Measurements from ENCODE around the gene DIDO1.
A peak's percentile ranks its signal among the peaks of the same experiment; 100 is the strongest.
"Not testable (repeated sequence)": the region's sequence is repeated elsewhere in the genome, so short reads cannot be mapped to it uniquely, and the experiment has no call there.

The DIDO1 gene

GRCh38 chr20:62962221-62962879 is 36.0 kb upstream of the DIDO1 start:
- no peak for DNase-seq

GRCh38 chr20:62961799-62962198 is 35.5 kb upstream of the DIDO1 start:
- no peak for DNase-seq

DNA sequence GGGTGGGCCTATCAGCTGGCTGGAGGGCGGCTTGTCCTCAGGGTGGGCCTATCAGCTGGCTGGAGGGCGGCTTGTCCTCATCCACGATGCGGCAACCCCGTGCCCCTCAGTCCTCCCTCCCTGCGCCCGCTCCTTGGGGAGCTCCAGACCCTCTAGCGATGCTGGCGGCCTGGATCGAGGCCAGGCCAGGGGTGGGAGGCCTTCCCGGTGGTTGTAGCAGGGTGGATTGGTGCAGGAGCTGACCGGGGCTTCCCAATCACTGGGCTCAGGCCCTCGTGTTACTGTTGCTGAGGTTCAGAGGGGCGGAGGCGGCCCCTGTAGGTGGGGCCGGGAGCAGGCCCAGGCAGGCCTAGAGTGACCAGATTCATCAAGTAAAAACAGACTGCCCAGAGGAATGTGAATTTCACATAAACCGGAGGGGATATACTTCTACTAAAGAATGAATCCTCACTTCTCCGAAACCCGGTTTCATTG is 35.0 kb upstream of the DIDO1 start:
- no peak for DNase-seq

- DNase-seq: not testable (repeated sequence)
Measured at GRCh38 chr20:62960446-62961309, 34.4 kb upstream of the DIDO1 start.

DNA sequence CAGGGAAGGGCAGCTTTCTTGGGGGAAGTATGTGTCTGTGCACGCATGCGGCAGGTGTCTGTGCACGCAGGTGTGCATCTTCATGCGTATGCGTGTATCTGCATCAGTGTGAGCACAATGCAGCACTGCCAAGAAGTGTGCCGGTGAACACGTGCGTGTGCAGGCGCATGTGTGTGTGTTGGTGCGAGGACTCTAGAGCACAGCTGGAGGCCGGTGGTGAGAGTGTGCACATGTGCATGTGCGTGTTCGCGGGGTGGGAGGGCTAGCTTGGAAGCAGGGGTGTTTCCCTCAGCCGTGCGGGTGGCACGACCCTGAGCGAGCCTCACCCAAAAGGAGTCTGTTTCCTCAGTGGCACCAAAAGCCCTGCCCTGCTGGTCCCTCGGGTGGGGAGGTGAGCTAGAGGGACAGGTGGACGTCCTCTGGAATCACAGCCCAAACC is 33.7 kb upstream of the DIDO1 start:
- DNase-seq: no peak

DNA sequence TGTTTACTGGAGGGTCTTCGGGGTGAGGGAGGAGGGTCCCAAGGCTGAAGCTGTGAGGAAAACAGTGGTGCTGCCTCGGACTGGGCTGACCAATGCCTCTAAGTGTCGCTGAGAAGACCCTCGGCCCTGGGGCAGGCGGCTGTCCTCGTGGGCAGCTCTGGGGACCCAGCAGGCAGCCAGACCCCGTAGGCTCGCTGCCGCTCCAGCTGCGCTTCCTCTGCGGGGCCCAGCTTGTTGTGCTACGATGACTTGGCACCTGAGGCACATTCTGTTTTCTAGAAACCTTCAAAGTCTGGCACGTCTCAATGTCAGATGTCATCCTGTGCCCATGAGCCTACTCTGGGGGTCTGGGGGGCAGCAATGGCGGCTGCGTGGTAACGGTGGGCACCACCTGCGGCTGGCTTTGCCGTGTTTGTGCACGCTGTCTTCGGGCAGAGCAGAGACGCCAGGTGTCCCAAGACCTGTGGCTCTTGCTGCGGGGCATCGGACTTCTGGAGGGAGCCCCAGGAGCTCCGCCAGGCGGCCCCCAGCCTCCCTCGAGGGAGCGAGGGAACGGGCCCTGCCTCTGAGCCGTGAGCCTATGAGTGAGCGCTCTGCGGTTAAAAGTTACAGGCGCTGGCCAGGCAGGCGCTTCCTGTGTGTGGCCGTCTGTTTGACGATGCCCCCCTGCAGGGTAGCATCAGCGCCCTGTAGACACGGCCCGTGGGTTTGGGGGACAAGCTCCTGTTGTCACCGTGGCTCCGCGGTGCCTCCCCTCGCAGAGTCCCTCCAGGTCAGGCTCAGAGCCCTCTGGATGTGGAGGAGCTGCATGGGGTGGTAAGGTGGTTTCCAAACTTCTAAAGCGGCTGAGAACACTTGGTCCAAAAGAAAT is 33.0 kb upstream of the DIDO1 start:
- DNase-seq: no peak

DNA sequence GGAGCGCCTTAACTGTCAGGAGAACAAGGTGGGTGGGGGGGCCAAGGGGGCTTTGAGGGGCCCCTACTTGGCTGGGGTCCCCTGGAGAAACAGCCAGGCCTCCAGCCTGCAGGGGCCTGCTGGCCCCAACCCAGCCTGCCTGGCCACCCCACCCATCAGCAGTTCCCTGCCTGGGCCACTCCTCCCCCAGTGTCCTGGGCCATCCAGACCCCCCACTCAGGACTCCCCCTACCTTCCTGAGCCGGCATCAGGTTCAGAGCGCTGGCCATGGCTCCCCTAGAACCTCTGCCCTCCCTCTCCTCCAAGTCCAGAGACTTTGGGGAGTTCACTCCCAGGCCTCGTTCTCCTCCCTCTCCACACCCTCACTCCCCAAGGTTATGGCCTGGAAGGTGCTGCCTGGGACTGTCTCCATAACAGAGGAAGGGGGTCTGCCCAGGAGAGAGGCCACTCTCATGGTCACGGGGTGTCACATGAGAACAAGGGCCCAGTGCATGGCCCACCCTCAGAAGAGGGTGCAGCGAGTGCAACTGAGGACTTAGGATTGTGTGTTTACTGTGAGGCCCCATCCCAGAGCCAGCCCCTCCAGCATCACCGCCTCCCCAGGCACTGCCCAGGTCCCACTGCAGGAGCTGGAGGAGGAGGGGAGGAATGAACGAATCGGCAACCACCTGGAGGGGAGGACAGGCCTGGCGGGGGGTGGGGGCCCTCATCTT is 32.2 kb upstream of the DIDO1 start:
- no peak for DNase-seq

DNA sequence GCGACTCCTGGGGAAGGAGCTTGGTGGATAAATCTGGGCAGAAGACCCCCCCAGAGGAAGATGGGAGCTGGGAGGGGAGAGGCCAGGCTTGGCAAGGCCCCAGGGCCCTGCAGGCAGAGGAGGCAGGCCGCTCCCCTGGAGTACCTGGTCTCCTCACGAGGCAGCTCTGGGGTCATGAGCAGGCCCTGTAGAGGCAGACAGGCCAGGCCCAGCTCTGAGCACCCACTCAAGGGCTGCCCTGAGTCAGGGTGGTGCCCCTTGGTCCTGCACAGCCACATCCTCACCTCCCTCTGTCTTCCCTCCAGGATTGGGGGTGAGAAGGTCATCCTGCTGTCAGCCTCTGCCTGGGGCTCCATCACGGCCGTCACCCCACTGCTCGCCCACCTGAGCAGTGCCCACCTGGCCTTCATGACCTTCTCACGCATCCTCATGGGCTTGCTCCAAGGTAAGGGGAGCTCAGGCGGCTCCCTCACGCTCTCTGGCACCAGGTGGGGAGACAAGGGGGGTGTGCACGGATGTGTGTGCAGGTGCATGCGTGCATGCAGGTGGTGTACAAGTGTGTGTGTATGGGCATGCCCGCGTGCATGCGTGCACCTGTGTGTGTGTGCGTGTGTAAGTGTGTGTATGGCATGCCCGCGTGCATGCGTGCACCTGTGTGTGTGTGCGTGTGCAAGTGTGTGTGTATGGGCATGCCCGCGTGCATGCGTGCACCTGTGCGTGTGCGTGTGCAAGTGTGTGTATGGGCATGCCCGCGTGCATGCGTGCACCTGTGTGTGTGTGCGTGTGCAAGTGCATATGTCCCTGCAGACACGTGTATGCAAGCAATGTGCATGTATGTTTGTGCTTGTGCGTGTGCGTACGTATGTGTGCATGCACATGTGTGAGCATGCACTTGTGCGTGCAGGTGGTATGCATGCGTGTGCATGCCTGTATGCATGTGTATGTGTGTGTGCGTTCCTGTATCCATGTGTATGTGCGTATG is 31.1 kb upstream of the DIDO1 start:
- DNase-seq: no peak

DNA sequence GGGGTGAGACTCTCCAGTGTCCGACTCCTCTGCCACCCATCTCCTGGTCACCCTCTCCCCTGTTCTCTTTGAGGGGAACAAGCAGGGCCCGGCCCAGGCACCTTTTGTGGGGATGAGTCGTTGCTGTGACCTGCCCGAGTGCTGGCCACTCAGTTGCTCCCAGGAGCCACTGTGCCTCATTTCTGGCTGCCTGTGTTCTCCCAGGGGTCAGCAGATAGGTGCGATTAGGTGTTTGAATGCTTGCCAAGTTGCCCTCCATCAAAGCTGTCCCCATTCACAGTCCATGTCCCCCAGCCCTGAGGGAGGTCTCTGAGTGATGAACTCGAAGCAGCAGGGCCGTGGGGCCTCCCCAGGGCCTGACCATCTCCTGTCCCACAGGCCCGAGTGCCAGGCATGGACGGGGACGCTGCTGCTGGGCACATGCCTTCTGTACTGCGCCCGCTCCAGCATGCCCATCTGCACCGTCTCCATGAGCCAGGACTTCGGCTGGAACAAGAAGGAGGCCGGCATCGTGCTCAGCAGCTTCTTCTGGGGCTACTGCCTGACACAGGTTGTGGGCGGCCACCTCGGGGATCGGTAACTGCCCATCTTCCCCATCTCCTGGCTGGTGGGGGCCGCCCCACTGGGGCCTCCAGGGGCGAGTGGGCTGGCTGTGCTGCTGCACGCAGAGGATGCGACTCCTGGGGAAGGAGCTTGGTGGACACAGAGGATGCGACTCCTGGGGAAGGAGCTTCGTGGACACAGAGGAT is 30.3 kb upstream of the DIDO1 start:
- no peak for DNase-seq

- DNase-seq: no peak
Measured at GRCh38 chr20:62955519-62956386, 29.4 kb upstream of the DIDO1 start.

DNA sequence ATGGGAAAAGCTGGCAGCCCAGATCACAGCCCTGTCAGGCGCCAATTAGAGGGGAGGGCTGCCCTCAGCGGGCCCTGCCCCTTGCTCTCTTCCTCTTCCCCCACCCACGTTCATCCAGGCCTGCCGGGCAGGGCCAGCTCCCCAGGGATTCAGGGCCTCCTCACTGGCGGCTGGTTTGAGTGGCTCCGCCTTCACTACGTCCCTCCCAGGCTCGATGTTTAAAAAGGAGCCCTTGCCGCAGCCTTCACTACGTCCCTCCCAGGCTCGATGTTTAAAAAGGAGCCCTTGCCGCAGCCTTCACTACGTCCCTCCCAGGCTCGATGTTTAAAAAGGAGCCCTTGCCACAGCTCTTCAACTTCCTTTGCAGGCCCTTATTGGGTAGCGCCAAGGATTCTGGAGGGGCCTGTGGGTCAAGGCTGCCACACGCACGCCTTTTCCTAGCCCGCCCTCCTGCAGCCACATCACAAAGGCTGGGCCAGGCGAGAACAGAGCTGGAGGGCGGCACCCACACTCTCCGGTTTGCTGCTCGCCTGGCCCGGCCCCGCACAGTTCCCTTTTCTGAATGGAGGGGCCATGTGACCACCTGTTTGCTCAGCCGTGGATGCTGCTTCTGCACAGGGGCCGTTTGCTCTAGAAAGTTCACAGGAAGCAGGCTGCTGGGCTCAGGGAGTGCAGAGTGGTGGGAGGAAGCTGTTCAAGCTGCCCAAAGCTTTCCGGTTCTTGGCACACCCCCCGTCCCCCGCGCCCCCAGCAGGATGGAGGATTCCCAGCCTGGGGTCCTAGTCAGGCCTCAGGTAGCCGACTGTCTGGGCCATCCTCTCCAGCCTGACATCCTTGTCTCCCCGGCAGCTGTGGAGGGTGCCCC is 27.8 kb upstream of the DIDO1 start:
- DNase-seq: peak; percentile 87

GRCh38 chr20:62952968-62953838 is 26.9 kb upstream of the DIDO1 start:
- no peak for DNase-seq

DNA sequence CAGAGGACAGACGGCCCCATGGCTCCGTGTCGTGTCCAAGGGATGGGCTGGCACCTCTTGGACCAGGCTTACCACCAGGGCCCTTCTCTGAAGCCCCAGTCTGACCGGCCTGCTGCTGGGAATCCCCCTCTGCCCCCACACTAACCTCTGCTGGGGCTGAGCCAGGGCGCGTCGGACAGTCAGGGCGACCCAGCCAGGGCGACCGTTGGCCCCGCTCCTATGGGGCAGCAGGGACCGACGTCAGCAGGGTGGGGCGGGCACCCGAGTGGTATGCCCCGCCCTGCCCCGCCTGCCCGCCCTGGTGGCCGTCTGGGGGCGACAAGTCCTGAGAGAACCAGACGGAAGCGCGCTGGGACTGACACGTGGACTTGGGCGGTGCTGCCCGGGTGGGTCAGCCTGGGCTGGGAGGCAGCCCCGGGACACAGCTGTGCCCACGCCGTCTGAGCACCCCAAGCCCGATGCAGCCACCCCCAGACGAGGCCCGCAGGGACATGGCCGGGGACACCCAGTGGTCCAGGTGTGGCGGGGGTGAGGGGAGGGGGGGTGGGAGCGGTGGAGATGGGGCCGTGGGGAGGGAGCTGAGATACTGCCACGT is 26.2 kb upstream of the DIDO1 start, which contains the start of gene SLC17A9:
Gene SLC17A9, plus strand, starts transcription at position 337 of the 595 bp plus-strand sequence. Its CDS starts 122 bp downstream, at position 459.
- peak; percentile 91 for DNase-seq

DNA sequence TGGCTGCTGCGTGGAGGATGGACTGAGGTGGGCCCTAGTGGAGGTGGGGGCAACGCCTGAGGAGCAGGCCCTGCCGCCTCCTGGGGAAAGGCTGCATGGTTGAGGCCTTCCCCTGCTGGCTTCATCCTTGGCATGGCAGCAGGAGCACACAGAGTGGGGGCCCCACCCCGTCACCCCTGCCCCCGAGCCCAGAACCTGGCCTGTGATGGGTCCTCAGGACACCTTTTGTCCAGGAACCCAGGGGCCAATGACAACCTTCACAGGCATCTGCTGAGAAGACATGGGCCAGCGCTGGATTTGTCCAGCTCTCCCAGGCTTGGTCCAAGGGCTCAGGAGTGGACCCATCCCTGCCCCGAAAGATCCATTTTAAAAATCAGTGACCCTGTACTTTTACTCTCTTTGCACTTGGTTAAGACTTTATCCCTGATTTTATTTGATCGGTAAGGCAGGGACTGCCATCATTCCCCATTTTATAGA is 25.6 kb upstream of the DIDO1 start:
- no peak for DNase-seq

- DNase-seq: no peak
Measured at GRCh38 chr20:62951143-62951895, 25.0 kb upstream of the DIDO1 start.

- DNase-seq: no peak
Measured at GRCh38 chr20:62950741-62951140, 24.4 kb upstream of the DIDO1 start.

Measured in suppressor macrophage treated with lipopolysaccharide for 4 hours (primary cell).